SHP77 (cell line): ENCODE measurements around the gene LTBP2.
A peak's percentile ranks its signal among the peaks of the same experiment; 100 is the strongest.

Source experiments
- DNase-seq, 2 experiments: peaks; one replicate each; lab custom pipeline; 2025; lab: John Stamatoyannopoulos, UW

The LTBP2 gene

GRCh38 chr14:74526854-74527585 lies 85.0 kb downstream of the LTBP2 start:
- DNase-seq = no peak

GRCh38 chr14:74525361-74525851 lies 86.6 kb downstream of the LTBP2 start:
- no peak for DNase-seq

DNA sequence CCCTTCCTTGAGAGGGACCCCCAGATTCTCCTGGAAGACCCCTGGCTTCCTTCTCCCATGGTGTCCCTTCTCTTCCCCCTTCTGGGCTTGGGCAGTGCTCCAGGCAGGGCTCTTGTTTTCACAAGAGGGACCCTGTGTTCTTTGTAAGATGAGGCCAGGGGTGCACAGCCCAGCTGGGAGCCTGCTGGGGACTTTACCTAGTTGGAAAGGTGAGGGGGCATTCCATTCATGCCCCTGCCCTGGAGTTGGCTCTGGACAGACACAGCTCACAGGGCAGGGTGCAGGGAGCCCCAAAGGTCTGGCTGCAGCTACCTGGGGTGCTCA lies 87.3 kb downstream of the LTBP2 start:
- no peak for DNase-seq

DNA sequence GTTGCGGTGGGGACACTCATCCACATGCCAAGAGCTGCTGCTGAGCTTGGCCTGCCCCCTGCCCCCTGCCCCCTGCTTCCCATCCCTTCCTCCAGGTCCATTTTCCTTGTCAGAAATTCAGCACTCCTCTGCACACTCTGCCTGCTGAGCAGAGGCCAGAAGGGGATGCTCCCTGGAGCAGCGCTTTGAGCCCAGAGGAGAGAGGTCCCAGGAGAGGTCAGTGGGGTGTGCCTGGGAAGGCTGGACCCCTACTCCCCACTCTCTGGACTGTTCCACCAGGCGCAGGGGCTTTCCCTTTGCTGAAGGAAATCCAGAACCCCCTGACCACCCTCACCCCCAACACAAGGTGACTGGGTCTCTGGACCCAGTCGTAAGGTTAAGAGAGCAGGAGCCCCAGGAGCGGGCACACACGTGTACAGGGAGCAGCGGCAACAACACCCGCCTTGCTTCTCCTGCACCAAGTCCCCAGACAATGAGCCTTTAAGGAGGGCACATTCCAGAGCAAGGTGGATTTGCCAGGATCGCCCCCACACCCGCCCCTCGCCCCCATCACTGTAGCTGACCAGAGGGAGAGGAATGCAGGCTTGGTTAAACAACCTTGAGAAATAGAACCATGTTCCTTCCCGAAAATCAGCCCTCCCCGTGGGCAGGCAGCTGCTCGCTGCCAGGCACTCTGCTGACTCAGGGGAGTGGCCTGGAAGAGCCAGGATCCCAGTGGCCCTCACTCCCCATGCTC lies 87.8 kb downstream of the LTBP2 start:
- DNase-seq = no peak

GRCh38 chr14:74522740-74523139 lies 89.3 kb downstream of the LTBP2 start:
- DNase-seq = no peak

DNA sequence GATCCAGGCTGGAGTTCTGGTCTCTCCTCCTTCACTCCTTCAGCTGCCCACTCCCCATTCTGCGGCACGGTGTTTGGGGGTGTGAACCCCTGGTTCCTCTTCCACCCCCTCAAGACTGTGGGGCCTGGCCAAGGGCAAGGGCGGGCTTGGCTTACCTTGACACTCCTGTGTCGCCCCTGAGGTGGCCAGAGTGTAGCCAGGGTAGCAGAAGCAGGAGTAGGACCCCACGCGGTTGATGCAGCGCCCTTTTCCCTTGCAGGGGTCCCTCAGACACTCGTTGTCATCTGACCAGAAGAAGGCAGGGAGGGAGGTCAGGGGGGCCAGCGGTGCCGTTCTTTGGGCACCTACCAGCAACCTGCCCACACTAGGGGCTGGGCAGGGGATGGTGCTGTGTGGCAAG lies 90.3 kb downstream of the LTBP2 start:
- no peak for DNase-seq

GRCh38 chr14:74519316-74520074 lies 92.5 kb downstream of the LTBP2 start:
- no peak for DNase-seq

- DNase-seq = no peak
Observed at GRCh38 chr14:74518221-74518620, 93.8 kb downstream of the LTBP2 start.

GRCh38 chr14:74517731-74518130 lies 94.3 kb downstream of the LTBP2 start:
- DNase-seq = no peak

GRCh38 chr14:74516451-74517160 lies 95.4 kb downstream of the LTBP2 start:
- DNase-seq = peak in 1 of 2 experiments; percentile 9

GRCh38 chr14:74515891-74516412 lies 96.1 kb downstream of the LTBP2 start:
- no peak for DNase-seq

- no peak for DNase-seq
Observed at GRCh38 chr14:74514471-74514941, 97.5 kb downstream of the LTBP2 start.

DNA sequence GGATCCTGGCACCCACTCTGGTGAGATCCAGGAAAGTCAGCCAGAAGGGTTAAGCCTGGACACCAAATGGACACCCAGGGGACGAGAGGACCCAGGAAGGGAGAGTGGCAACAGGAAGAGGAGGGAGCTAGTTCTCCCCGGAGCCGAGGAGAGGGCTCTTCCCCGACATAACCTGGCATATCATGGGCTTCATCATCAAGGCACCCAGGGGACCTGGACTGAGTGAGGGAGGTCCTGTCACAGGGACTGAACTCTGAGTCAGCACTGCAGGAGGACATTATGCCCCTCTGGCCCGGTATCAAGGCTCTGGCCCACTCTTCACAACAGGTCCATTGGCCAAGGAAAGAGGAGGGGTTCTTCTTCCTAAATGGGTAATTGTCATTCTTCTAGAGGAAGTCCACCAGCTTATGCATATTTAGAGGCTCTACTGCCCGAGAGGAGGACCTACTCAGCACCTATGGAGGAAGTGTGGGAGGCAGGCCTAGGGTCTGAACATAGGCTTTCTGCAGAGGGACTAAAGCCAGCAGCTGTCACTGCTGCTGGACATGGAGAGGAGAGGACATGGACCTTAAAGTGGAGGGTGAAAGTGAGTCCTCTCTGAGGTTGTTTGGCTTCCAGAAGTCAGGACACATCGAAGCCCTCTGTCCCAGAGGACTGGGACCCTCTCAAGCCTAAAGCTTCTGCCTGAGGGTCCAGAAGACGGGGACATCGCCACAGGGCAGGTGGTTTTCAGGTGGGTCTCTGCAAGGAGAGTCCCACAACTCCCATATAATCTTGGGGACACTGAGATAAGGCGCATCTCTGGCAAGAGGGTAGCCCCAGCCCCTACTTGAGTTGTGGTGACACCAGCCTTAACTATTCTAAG lies 99.8 kb downstream of the LTBP2 start:
- no peak for DNase-seq

GRCh38 chr14:74510959-74511409 lies 101.1 kb downstream of the LTBP2 start:
- DNase-seq = no peak

- no peak for DNase-seq
Observed at GRCh38 chr14:74510223-74510931, 101.7 kb downstream of the LTBP2 start.

GRCh38 chr14:74509587-74510222 lies 102.3 kb downstream of the LTBP2 start:
- DNase-seq = no peak

DNA sequence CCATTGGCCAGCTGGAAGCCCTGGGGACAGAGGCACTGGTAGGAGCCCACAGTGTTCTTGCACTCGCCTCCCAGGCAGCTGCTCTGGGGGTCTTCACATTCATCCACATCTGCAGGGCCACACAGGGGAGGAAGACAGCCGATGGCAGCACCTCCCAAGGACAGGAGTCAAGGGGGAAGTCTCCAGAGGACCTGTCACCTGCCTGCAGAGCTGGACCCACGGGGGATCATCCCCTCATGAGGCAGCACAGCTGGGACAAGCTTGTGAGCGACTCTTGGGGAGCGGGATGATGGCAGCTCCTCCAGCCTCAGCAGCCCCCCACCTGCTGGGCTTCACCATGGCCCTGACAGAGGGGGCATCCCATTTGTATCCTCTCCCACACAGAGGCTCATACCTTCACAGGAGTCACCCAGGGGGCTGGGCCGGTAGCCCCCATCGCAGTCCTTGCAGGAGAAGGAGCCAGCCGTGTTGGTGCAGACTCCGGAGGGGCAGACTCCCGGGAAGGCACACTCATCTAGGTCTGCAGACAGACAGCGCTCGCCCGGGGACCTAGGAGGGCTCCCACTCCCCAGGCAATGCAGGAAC lies 103.1 kb downstream of the LTBP2 start:
- DNase-seq = no peak

- peak; percentile 40 to 42 for DNase-seq
Observed at GRCh38 chr14:74508292-74508731, 103.7 kb downstream of the LTBP2 start.

DNA sequence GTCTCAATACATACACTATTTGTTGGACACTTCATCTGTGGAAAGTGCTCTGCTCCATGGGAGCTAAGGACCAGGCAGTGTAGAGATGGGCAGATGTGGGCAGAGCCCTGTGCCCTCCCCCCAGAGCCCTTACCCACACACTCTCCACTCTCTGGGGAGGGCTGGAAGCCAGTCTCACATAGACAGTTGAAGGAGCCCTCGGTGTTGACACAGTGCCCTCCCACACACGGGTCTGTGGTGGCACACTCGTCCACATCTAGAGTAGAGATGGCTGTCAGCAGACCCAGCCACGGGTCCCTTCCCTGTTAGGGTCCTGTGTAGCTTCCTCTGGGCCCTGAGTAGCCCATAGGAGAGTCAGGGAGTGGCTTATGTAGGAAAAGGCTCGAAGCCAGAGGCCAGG lies 104.2 kb downstream of the LTBP2 start:
- no peak for DNase-seq
